Measurements from ENCODE around the gene KDM7A.
"Not testable (repeated sequence)": the region's sequence is repeated elsewhere in the genome, so short reads cannot be mapped to it uniquely, and the experiment has no call there.

KDM7A gene

DNA sequence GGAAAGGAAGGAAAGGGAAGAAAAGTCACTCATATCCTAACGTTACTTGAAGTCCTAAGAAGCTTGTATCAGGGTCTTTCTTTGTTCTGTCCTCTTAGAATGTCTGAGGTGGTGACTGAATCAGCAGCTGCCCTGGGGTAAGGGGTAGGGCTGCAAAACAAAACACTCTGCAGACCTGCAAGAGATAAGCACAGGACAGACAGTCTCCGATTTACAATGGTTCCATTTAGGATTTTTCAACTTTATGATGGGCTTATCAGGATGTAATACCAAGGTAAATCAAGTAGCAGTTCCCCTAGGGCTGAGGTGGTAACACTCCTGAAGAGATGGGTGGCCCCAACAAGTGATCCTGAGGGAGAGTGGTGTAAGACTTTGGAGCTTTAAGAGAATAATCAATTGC is 16.5 kb downstream of the KDM7A start:
- no peak for DNase-seq (ENCODE audit: low read depth in 2 of 2)

- DNase-seq (ENCODE audit: low read depth in 2 of 2), result no peak
These were observed 17.3 kb downstream of the KDM7A start for GRCh38 chr7:140159497-140159896.

- DNase-seq (ENCODE audit: low read depth in 2 of 2), result no peak
These were observed 20.2 kb downstream of the KDM7A start for GRCh38 chr7:140156460-140157080.

DNA sequence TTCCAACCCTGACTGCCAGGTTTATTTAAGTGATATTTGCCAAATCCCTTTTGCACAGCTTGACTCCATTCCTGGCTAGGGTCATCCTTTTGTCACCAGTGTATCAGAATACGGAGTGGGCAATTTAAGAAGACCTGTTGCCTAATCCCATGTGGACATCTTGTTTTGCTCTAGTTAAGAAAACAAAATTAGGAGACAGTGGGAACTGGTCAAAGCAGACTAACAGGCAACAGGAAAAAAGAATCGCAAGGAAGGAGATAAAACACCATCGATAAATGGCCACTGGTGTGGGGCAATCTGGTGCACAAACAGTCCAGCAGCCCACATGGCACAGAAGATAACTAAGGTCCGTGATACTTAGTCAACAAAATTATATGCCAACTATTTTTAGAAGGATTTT is 21.4 kb downstream of the KDM7A start:
- DNase-seq (ENCODE audit: low read depth in 2 of 2), result no peak

- DNase-seq (ENCODE audit: low read depth in 2 of 2), result no peak
These were observed 23.1 kb downstream of the KDM7A start for GRCh38 chr7:140153666-140154161.

DNA sequence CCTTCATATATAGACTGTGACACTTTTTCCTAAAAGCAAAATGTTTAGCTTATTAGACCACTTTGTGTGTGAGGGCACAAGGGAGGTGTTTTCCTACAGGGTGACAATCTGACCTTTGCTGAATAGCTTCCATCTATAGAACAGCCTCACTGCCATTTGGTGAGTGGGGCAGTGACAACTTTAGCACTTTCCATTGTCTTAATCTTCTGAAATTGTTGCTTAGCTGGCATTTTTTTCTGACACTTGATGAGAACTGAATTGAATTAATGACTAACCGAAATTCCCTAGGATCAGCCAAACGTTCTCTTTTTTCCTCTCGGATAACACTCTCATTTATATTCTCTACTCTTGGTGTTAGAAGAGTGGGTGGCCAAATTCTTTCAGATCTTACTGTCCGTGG is 30.2 kb downstream of the KDM7A start:
- no peak for DNase-seq (ENCODE audit: low read depth in 2 of 2)

DNA sequence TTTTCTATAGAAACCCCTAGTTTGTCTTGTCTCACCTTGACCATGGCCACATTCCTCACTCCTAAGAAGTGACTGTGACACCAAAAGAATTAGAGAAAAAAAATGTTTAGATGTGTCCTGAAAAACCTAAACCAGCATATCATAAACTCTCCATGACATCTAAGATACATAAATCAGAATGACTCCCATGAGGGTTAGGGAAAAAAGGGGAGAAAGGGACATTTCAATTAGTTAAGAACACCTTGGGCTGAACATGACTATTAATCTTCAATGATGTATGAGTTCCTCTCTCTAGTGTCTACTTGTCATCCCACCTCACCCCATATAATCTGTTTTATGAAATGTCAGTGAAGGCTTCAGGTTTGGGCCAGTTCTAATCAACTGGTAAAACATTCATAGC is 31.1 kb downstream of the KDM7A start:
- DNase-seq (ENCODE audit: low read depth in 2 of 2), result no peak

DNA sequence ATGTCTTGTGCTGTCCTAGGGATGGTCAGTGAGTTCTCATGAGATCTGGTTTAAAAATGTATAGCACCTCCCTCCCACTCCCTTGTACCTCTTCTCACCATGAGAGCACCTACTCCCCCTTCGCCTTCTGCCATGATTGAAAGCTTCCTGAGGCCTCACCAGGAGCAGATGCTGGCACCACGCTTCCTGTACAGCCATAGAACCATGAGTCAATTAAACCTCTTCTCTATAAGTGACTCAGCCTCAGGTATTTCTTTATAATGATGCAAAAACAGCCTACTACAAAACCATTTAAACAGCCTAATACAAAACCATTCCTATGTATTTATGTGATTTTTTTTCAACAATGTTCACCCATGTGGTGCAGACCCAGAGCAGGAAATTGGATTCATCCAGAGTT is 32.0 kb downstream of the KDM7A start:
- no peak for DNase-seq (ENCODE audit: low read depth in 2 of 2)

DNA sequence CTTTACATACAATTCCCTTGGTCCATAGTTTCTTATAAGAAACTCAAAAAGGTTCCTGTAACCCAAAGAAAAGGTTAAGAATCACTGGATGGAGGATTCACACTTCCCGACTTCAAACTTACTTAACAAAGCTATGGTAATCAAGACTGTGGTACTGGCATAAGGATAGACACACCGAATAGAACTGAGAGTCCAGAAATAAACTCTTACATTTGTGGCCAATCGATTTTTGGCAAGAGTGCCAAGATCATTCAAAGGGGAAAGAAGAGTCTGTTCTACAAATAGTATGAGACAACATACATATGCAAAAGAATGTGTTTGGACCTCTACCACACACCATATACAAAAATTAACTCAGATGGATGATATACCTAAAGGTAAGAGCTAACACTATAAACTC is 32.8 kb downstream of the KDM7A start:
- DNase-seq (ENCODE audit: low read depth in 2 of 2), result no peak

DNA sequence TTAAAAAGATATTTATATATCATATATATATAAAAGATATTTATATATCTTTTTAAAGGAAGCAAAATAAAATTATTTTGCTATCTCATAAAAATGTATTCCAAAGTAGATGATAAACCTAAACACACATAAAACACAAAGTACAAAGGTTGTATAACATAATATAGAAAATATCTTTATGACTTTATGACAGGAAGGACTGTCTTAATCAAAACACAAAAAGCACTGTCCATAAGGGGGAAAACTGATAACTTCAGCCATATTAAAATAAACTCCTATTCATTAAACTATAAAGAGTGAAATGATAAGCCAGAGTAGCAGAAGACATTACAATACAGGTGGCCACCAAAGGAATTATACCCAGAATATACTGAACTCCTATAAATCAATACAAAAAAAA is 34.8 kb downstream of the KDM7A start:
- DNase-seq (ENCODE audit: low read depth in 2 of 2), result no peak

GRCh38 chr7:140141256-140141655 is 35.5 kb downstream of the KDM7A start:
- no peak for DNase-seq (ENCODE audit: low read depth in 2 of 2)

GRCh38 chr7:140137078-140137477 is 39.7 kb downstream of the KDM7A start:
- no peak for DNase-seq (ENCODE audit: low read depth in 2 of 2)

DNA sequence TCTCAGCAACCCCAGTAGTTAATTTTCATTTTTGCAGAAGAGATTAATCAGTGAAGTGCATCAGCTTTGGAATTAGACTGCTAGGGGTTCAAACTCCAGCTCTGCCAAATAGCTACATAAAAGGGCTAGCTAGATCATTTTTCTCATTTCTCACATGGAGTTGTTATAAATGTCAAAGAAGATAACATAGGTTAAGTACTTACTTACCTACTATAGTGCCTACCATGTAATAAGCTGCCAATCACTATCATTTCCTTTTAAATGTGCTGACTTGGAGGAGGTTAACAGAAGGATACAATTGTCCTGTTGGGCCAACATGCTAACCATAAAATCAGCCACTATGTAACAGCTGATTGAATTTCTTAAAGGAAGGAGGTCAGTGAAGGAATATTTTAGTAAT is 40.7 kb downstream of the KDM7A start:
- DNase-seq (ENCODE audit: low read depth in 2 of 2), result no peak

GRCh38 chr7:140134039-140134438 is 42.7 kb downstream of the KDM7A start:
- no peak for DNase-seq (ENCODE audit: low read depth in 2 of 2)

- DNase-seq (ENCODE audit: low read depth in 2 of 2), result no peak
These were observed 49.2 kb downstream of the KDM7A start for GRCh38 chr7:140127360-140128127.

- DNase-seq (ENCODE audit: low read depth in 2 of 2), result no peak
These were observed 50.2 kb downstream of the KDM7A start for GRCh38 chr7:140126435-140127034.

- DNase-seq (ENCODE audit: low read depth in 2 of 2), result no peak
These were observed 53.8 kb downstream of the KDM7A start for GRCh38 chr7:140122965-140123364.

DNA sequence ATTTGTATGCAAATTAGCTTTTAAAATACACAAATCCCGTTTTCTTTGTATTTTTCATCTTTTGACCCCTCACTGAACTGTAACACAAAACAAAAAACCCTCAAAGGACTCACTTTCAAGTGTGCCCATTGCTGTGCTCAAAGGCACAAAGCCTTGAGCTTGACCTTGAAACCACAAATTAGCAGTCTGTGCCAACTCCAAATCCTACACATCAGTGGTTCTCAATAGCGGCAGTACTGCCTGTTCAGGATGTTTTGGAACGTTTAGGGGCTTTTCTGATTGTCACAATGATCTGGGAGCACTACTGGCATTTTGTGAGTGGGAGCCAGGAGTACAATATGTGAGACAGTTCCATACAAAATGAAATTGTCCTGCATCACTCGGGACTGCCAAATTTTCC is 55.5 kb downstream of the KDM7A start:
- DNase-seq (ENCODE audit: low read depth in 2 of 2), result no peak

DNA sequence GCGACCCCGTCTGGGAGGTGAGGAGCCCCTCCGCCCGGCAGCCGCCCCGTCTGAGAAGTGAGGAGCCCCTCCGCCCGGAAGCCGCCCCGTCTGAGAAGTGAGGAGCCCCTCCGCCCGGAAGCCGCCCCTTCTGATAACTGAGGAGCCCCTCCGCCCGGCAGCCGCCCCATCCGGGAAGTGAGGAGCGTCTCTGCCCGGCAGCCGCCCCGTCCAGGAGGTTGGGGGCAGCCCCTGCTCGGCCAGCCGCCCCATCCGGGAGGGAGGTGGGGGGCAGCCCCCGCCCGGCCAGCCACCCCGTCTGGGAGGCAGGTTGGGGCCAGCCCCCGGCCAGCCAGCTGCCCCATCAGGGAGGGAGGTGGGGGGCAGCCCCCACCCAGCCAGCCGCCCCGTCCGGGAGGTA is 62.0 kb downstream of the KDM7A start:
- DNase-seq (ENCODE audit: low read depth in 2 of 2), result not testable (repeated sequence)

DNA sequence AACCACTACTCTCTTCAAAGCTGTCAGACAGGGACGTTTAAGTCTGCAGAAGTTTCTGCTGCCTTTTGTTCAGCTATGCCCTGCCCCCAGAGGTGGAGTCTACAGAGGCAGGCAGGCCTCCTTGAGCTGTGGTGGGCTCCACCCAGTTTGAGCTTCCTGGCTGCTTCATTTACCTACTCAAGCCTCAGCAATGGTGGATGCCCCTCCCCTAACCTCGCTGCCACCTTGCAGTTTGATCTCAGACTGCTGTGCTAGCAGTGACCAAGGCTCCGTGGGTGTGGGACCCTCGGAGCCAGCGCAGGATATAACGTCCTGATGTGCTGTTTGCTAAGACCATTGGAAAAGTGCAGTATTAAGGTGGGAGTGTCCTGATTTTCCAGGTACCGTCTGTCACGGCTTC is 68.0 kb downstream of the KDM7A start:
- not testable (repeated sequence) for DNase-seq (ENCODE audit: low read depth in 2 of 2)

DNA sequence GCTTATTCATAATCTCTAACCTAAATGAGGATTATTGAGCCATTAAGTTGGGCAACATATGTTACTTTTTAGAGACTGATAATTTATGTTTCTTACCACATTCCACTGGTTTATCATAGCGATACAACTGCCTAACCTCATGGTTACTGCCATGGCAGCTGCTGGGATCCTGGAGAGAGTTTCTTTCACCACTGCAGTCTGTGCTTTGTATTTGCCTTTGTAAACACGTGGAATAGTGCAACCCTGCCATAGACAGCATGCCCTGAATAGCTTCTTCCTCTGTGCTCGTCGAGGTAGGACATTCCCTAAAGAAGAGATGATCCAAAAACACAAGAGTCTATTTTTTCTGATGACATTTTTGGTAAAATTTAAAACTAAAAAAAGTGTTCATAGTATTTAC is 80.3 kb downstream of the KDM7A start:
- no peak for DNase-seq (ENCODE audit: low read depth in 2 of 2)

DNA sequence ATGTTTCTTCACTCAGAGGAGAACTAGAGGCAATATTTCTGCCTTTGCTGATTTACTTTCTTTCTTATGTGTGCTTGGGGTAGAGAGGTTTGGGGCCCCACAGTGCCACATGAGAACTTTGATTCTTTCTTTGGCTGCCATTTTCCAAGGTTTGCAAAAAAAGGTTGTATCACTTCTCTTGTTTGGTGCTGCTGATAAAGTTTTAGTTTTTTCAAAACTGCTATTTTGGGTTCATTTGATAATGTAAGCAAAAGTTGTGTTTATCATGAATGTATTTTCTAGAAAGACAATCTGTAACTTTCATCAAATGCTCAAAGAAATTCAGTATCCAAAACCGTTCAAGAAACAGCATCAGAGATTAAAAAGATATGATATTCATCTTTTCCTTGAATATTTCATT is 83.4 kb downstream of the KDM7A start:
- no peak for DNase-seq (ENCODE audit: low read depth in 2 of 2)

DNA sequence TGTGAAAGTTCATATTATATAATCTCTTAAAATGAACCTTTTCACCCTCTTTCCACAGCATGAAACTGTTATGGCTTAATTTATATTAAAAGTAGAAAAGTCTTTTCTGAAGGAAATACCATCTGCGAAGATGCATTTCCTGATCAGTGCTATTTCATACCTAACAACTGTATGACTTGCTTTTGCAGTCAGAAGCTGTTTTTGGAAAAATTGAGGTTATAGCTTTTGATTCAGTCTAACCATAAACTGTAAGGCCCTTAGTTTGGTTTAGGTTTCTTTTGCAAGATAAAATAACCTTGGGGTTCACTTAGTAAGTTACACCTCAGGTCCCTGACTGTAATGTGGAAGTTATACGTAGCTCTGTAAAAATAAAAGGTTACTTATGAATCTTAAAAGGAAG is 91.3 kb downstream of the KDM7A start:
- DNase-seq (ENCODE audit: low read depth in 2 of 2), result no peak

All from stimulated activated CD4-positive, alpha-beta T cell treated with anti-CD3 and anti-CD28 coated beads, Interleukin-12 subunit alpha, Interleukin-12 subunit beta, amount 100 ng/mL, for 24 hours (primary cell).